Kidney capillary endothelial cell (primary cell): ENCODE measurements around the gene EDN2.

Experiments
- DNase-seq: peaks from one replicate; pipeline ENCODE4 v3.0.0-alpha.2; 2018; ENCODE audit warnings: low spot score

Gene EDN2

DNA sequence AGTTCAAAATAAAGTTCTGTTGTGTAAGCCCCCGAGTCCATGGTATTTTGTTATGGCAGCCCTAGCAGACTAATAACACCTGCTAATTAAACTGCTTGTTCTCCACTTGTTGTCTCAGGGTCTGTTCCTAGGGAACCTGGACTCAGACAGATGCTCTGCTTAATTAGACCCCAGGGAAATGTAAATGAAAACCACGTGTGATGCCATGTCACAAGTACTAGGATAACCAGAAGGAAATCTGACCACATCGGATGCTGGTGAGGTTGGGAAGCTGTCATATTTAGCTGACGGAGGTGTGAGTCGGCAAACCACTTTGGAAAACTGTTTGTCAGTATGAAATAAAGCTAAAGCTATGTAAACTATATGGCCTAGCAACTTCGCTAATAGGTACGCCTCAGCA, 19.6 kb downstream of the EDN2 start:
- no peak for DNase-seq

DNA sequence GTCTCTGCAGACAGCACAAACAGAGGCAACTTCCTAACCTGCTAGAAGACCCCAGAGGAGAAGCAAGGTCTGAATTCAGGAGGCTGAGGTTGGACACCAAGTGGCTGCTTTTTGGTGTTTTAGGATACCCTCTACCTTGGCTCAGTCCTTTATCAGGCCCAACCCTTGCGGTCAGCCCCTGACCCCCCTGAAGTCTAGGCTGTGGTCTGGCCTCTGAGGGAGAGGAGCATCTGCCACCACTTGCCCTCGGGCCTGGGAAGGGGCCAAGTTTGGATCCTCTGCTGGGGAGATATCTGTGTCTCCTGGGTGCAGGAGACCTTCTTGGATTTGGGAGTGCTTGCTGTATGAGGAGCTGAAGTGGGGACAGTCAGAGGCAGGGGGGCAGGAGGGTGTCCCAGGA, 21.0 kb downstream of the EDN2 start:
- no peak for DNase-seq

DNA sequence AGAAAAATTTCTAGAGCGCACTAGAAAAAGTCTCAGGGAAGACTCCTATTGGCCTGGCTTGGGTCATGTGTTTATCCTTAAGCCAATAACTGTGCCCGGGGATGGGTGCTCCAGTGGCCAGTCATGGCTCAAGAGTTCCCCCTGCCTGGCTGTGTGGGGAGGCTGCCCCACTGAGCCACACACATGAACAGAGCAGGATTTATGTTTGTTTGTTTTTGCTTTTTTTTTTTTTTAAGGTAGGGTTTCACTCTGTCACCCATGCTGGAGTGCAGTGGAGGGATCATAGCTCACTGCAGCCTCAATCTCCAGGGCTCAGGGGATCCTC, 21.8 kb downstream of the EDN2 start:
- no peak for DNase-seq

- no peak for DNase-seq
These were observed 22.4 kb downstream of the EDN2 start for GRCh38 chr1:41461790-41462679.

GRCh38 chr1:41456847-41457540, 27.5 kb downstream of the EDN2 start:
- no peak for DNase-seq

DNA sequence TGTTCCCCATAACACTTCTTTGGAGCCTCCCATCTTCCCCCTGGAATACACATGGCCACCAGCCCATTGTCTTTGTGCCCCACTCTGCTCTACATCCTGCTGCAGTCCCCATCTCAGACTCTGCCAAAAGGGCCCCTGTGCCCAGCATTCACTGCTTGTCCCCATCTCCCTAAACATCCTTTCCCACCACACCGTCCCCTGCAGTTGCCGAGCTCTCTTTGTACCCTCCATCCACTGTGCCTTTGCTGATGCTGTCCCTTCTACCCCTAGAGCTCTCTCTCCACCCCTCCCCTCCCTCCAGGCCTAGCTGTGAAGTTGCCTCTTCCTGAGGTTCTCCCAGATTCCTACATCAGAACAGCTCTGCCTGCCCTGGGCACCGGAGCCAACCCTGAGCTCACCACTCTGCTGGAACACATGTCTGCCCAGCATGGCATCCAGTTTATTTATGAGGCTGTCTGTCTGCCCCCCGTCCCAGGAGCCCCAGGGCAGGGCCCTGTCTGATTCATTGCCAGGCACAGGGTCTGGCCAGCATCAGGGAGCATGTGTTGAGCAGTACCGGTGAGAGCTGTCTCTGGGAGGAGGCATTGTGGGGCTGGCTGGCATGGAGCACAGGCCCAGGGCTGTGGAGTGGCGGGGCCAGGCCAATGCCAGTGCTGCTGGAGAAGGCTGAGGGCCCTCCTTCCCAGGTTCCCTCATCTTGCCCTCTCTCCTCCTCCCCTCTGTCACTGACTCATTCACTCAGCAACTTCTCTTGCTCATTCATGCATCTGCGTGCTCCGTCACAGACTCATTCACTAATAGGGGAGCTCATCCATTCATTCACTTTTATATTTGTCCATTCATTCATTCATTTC, 28.8 kb downstream of the EDN2 start:
- DNase-seq: no peak

GRCh38 chr1:41454406-41454805, 30.1 kb downstream of the EDN2 start:
- DNase-seq: no peak

DNA sequence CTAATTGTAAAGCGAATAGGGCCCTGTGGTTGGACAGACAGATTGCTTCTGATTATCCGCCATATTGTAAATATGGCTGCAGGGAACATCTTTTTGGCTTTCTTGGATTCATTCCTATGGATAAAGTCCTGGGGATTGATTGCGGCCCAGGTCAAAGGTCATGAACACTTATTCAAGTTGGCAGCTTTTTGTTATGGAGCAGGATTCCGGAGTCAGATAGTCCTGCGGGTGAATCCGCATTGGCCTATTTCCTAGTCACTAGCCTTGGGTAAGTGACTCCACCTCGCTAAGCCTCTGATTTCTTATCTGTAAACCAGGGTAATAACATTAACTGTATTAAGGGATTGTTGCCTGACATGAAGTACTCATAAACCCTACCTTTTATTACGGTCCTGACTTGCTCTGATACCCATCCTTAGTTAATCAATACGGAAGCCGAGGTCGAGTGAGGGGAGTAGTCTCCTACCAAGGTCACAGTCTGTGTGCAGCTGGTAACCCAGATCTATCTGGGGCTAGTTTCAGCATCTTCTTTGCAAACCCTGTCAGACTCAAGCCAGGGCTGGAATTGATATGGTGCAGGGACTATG, 31.7 kb downstream of the EDN2 start:
- no peak for DNase-seq

DNA sequence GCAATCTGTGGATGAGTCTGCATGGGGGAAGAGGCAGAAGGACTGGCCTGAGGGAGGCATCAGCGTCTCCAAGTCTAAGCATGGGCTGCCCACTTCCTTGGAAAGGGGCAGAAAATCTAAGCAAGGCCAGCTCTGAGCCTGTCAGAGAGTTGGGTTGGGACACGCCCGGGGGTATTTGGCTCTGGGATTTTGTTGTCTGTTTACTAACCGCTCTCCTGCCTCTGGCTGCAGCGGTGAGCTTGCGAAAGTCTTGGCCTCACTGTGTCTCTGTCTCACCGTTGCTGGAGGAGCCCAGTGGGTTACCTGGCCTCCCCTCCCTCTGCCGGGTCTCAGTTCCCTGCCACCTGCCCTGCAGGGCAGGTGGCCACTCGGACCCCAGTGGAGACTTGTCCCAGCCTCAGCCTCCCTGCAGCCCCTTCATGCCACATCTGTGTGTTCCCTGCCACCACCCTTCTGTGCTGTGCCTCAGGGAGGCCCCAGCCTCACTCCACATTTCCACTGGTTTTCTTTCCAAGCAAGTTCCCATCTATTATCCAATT, 33.7 kb downstream of the EDN2 start:
- no peak for DNase-seq

GRCh38 chr1:41449326-41449921, 35.1 kb downstream of the EDN2 start:
- DNase-seq: no peak

GRCh38 chr1:41448821-41449220, 35.7 kb downstream of the EDN2 start:
- no peak for DNase-seq

GRCh38 chr1:41447995-41448770, 36.3 kb downstream of the EDN2 start:
- DNase-seq: no peak

GRCh38 chr1:41446851-41447610, 37.5 kb downstream of the EDN2 start:
- DNase-seq: no peak

DNA sequence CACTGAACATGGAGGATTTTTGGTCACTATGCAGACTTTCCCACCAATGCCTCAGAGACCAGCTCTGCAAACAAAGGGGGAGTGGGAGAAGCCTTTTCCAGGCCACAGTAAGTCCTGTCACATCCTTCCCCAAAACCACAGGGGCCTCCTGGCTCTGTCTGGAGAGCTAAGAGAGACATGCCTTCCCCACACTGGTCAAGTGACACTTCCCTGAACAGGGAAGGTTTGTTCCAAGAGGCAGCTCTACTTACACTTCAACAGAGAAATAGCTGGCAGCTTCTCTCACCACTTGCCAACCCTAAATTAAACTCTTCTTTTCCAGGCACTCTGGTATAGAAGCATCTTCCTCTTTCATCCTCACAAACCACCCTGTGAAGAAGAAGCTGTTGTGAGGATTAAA, 39.7 kb downstream of the EDN2 start:
- DNase-seq: no peak

GRCh38 chr1:41444246-41444645, 40.2 kb downstream of the EDN2 start:
- DNase-seq: no peak

- no peak for DNase-seq
These were observed 41.7 kb downstream of the EDN2 start for GRCh38 chr1:41442697-41443251.

GRCh38 chr1:41440321-41441085, 44.0 kb downstream of the EDN2 start:
- no peak for DNase-seq

- no peak for DNase-seq
These were observed 45.2 kb downstream of the EDN2 start for GRCh38 chr1:41439234-41439633.

- no peak for DNase-seq
These were observed 45.8 kb downstream of the EDN2 start for GRCh38 chr1:41438711-41439110.
